ENCODE data around the gene ABCA4. TPM values are rescaled to one million over a fixed set of nuclear protein-coding genes. Genes with fewer than 3 reads are reported as not detected.
A peak's percentile ranks its signal among the peaks of the same experiment; 100 is the strongest.

Gene ABCA4
- total and polyA plus RNA-seq, 8 donors, result 0.08 to 1.2 (median 0.37) TPM; not detected in 5

DNA sequence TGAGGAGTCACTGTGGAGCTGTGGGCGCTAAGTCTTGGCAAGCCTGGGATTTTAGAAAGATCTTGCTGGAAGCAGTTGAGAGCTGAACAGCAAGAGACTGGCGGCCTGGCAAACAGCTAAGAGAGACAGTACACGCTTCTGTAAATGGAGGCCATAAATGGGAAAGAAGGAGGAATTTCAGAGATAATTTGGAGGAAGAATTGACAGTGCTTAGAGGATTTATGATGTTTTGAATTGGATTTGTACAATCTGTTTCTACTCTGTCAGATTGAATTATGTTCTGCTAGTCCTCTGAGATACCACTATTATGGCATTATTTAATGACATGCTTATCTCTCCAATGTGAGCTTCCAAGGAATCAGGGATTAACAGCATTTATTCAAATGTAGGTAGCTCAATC lies 50.1 kb downstream of the ABCA4 start:
- Histone ChIP-seq H3K27ac (peak overlapping the region in 3 of 5 donors; percentile 83 to 92 (median 85)), H3K4me3 (no peak overlapping the region), H3K27me3 (no peaks in the 10 kb centered on the region), H3K36me3 (no peaks in the 10 kb centered on the region), H3K9me3 (no peaks in the 10 kb centered on the region), H3K4me1 (peaks cover 39 to 63% (median 48%) of the 10 kb centered on the region in 4 donors)
- intact Hi-C loops (cut with DNase I; ENCODE audit: low total_unique reads), result loop anchor here (10.0 kb wide), 1 partner anchor 164 kb away; the partner anchor contains the start of gene ARHGAP29
- no peak for DNase-seq
- 80 to 93% (median 90%) methylated on average over 3 of the region's 3 CpGs for WGBS, 5 donors
- TF ChIP-seq POLR2AphosphoS5 (IDR thresholded peaks at IDR 0.05), result no peak
- no peak for TF ChIP-seq POLR2A (IDR thresholded peaks at IDR 0.05)
- TF ChIP-seq EP300 (IDR thresholded peaks at IDR 0.05), result no peak
- TF ChIP-seq, protein P1, sequence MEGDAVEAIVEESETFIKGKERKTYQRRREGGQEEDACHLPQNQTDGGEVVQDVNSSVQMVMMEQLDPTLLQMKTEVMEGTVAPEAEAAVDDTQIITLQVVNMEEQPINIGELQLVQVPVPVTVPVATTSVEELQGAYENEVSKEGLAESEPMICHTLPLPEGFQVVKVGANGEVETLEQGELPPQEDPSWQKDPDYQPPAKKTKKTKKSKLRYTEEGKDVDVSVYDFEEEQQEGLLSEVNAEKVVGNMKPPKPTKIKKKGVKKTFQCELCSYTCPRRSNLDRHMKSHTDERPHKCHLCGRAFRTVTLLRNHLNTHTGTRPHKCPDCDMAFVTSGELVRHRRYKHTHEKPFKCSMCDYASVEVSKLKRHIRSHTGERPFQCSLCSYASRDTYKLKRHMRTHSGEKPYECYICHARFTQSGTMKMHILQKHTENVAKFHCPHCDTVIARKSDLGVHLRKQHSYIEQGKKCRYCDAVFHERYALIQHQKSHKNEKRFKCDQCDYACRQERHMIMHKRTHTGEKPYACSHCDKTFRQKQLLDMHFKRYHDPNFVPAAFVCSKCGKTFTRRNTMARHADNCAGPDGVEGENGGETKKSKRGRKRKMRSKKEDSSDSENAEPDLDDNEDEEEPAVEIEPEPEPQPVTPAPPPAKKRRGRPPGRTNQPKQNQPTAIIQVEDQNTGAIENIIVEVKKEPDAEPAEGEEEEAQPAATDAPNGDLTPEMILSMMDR (IDR thresholded peaks at IDR 0.05), result no peak

DNA sequence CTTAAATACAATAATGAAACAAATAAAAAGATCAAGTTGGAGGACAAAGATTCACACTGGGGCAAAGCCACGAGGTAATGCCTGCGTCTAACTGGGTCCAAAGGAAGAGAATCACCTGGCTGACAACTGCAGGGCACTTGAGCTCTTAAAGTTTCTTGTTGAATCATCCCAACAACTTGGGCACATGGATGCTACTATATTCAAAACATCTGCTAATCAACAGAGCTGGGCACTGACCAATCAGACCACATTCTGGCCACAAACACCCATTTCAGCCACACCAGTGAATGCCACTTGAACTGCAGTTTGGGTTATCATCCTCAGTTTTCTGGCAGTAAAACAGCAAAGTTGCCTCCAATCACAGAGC lies 51.0 kb downstream of the ABCA4 start:
- H3K4me1 ChIP-seq, result peaks cover 39 to 63% (median 48%) of the 10 kb centered on the region in 4 donors
- no peaks in the 10 kb centered on the region for H3K27me3 ChIP-seq
- intact Hi-C loops (cut with DNase I; ENCODE audit: low total_unique reads), result loop anchor here (10.0 kb wide), 1 partner anchor 165 kb away; the partner anchor contains the start of gene ARHGAP29
- no peaks in the 10 kb centered on the region for H3K36me3 ChIP-seq
- H3K27ac ChIP-seq, result peak overlapping the region; percentile 16 to 92 (median 83)
- WGBS, 5 donors, result 29 to 61% (median 36%) methylated on average over 2 of the region's 2 CpGs
- no peaks in the 10 kb centered on the region for H3K9me3 ChIP-seq
- H3K4me3 ChIP-seq, result no peak overlapping the region
- no peak for DNase-seq
- no peak for TF ChIP-seq EP300 (IDR thresholded peaks at IDR 0.05)
- TF ChIP-seq POLR2A (IDR thresholded peaks at IDR 0.05), result no peak
- TF ChIP-seq, protein P1 (IDR thresholded peaks at IDR 0.05), result no peak
- TF ChIP-seq POLR2AphosphoS5 (IDR thresholded peaks at IDR 0.05), result no peak

DNA sequence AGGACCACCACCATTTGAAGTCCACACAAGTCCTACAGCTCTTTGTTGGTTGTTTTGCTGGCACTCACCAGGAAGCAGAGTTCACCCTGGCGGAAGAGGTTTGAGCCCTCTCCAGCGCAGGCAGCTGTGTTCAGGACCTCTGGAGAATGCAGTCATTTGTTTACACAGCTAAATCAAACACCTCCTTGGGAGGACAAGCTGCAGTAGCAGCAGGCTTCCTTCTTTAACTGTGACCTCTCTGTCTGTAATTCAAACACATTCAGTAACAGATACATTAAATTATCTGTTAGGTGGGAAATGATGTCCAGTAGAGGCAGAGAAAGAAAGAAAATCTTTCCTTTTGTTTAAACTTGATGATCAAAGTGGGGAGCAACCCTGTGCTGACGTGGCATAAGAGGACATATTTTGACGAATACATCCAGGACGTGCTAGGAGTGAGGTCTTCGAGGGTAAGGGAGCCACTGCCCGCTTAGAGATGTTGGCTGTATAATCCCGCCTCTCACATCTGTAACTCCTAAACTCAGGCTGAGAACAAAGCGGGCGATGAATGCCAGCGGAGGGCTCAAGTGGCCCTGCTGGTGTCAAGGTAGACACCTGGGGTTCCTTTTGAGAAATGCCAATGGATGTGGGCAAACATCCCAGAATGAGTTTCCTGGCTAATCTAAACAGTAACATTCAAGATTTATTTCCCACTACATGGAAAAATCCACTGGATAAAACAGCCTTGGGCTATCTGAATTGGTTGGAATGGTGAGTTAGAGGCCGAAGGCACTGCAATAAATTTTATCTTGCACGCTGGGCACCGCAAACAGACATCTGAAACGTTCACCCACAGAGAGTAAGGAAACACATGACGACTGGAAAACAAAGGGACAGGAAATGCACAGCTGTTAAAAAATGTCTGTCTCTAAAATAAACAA lies 51.7 kb downstream of the ABCA4 start:
- DNase-seq, result peak; percentile 79 to 90
- peaks cover 39 to 68% (median 52%) of the 10 kb centered on the region in 4 donors for H3K4me1 ChIP-seq
- peak overlapping the region; percentile 81 to 92 (median 85) for H3K27ac ChIP-seq

More for the DNA sequence above, 51.7 kb downstream of the ABCA4 start:
- Histone ChIP-seq H3K36me3 (no peaks in the 10 kb centered on the region), H3K27me3 (no peaks in the 10 kb centered on the region), H3K4me3 (no peak overlapping the region), H3K9me3 (no peaks in the 10 kb centered on the region)
- 18 to 34% (median 23%) methylated on average over 16 of the region's 16 CpGs for WGBS, 5 donors
- intact Hi-C loops (cut with DNase I; ENCODE audit: low total_unique reads), result no loop called here
- TF ChIP-seq, protein P1 (IDR thresholded peaks at IDR 0.05), result no peak
- peak in 2 of 3 donors; percentile 27 to 74 for TF ChIP-seq POLR2AphosphoS5 (IDR thresholded peaks at IDR 0.05)

Measured in stomach (tissue), 9 donors.